ENCODE measurements around the gene KIDINS220. TPM values are rescaled to one million over a fixed set of nuclear protein-coding genes. Genes with fewer than 3 reads are reported as not detected.

The KIDINS220 gene
- total and polyA plus RNA-seq, 2 experiments from 2014 or later, result 12.8 to 38.2 TPM

- peaks cover 2% of the 10 kb centered on the region; the same call in 1 of the 3 replicates for H3K9me3 Mint-ChIP-seq
- H3K27ac ChIP-seq (ENCODE audit: low read depth), result no peak overlapping the region
- H3K36me3 Mint-ChIP-seq (ENCODE audit: low read depth), result peaks cover 22% of the 10 kb centered on the region
Measured at GRCh38 chr2:8685697-8686358, 151.6 kb downstream of the KIDINS220 start.

DNA sequence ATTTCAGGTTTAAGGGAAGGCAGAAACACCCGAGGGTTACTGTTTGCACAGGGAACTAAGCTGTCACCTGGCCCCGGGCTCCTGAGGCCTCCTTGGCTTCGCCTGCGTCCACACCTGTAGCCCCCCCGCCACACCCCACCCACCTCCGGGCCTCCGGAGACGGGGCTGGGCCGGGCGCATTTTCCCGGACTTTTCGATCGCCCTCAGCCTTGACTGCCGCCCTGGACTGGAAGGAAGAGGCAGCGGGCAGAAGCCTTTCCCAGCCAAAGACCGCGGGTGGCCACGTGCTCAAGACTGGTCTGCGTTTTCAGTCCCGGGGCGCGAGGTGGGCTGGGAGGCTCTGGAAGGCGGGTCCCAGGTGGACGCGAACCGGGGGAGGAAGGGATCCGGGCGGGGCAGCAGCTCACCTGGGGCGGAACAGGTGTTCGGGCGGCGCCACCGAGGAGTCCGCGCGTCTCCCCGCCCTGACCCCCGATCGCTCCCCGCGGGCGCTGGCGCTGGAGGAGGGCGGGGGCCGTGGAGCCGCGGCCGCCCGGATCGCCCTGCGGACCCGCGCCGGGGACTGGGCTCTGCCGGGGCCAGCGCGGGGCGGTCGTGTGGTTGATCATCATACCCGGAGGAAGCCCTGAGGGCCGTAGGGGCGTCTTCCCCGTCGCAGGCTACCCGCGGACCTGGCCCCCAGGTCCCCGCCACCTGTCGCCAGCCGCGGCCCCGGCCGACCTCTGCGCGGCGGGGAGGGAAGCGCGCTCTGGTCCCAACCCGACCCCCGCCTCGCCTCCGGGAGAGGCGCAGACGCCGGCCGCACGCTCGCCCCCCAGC, 152.3 kb downstream of the KIDINS220 start:
- Histone ChIP-seq H3K4me3 (peak overlapping the region; percentile 85), H3F3A (replicated peaks; ENCODE audit: low read depth) (no peaks in the 10 kb centered on the region; the same call in 1 of the 2 replicates), H3K36me3 (ENCODE audit: insufficient read depth) (no peaks in the 10 kb centered on the region), H3K4me2 (peak overlapping the region; percentile 99), H3K9me2 (ENCODE audit: insufficient read depth) (no peaks in the 10 kb centered on the region), H3K79me2 (replicated peaks; ENCODE audit: insufficient read depth) (peaks cover 23% of the 10 kb centered on the region), H4K20me1 (replicated peaks; ENCODE audit: insufficient read depth) (peaks cover 23% of the 10 kb centered on the region), H3K27ac (ENCODE audit: low read depth) (no peak overlapping the region), H3K4me1 (ENCODE audit: insufficient read depth) (peaks cover 30% of the 10 kb centered on the region), H2AFZ (0 out of 2 replicates have a peak overlapping the region, but pooled peaks have one; percentile 56), H3K27me3 (ENCODE audit: insufficient read depth) (peaks cover 38% of the 10 kb centered on the region)
- TF ChIP-seq EZH2 (IDR thresholded peaks at IDR 0.05; ENCODE audit: low read depth, unreplicated experiment), result no peak
- no peak for TF ChIP-seq EZH2phosphoT487 (IDR thresholded peaks at IDR 0.05; ENCODE audit: unreplicated experiment)
- no peak for TF ChIP-seq CTCF (conservative IDR thresholded peaks at IDR 0.05; ENCODE audit: low read depth in 2 of 2)
- TF ChIP-seq POLR2AphosphoS5 (IDR thresholded peaks at IDR 0.05; ENCODE audit: low read depth), result 0 out of 2 replicates have a peak, but pooled peaks have one; percentile 48
- TF ChIP-seq, protein P1, sequence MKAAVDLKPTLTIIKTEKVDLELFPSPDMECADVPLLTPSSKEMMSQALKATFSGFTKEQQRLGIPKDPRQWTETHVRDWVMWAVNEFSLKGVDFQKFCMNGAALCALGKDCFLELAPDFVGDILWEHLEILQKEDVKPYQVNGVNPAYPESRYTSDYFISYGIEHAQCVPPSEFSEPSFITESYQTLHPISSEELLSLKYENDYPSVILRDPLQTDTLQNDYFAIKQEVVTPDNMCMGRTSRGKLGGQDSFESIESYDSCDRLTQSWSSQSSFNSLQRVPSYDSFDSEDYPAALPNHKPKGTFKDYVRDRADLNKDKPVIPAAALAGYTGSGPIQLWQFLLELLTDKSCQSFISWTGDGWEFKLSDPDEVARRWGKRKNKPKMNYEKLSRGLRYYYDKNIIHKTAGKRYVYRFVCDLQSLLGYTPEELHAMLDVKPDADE (IDR thresholded peaks at IDR 0.05), result no peak
- no peak for TF ChIP-seq NANOG (IDR thresholded peaks at IDR 0.05; ENCODE audit: borderline replicate concordance)
- no peak for TF ChIP-seq ZNF331 (CRISPR knock-in tag; IDR thresholded peaks at IDR 0.05; ENCODE audit: low read depth)
- peaks cover 2% of the 10 kb centered on the region; the same call in 1 of the 3 replicates for H3K9me3 Mint-ChIP-seq
- H3K4me3 Mint-ChIP-seq, result peak overlapping the region; percentile 79
- ATAC-seq, result peak; percentile 21
- peaks cover 34% of the 10 kb centered on the region for H3K27me3 Mint-ChIP-seq (ENCODE audit: insufficient read depth, low read depth, poor library complexity)
- H3K27ac Mint-ChIP-seq, result no peak overlapping the region
- H3K4me1 Mint-ChIP-seq, result peaks cover 26% of the 10 kb centered on the region
- peak; percentile 72 for DNase-seq (ENCODE audit: low spot score)
- H3K36me3 Mint-ChIP-seq (ENCODE audit: low read depth), result peaks cover 22% of the 10 kb centered on the region

More at GRCh38 chr2:8685697-8686358, 151.6 kb downstream of the KIDINS220 start:
- Histone ChIP-seq H3K4me3 (peak overlapping the region; percentile 85), H3F3A (replicated peaks; ENCODE audit: low read depth) (no peaks in the 10 kb centered on the region; the same call in 1 of the 2 replicates), H3K9me2 (ENCODE audit: insufficient read depth) (no peaks in the 10 kb centered on the region), H2AFZ (no peak overlapping the region), H3K36me3 (ENCODE audit: insufficient read depth) (no peaks in the 10 kb centered on the region), H3K4me2 (peak overlapping the region; percentile 99), H3K27me3 (ENCODE audit: insufficient read depth) (peaks cover 31% of the 10 kb centered on the region), H3K4me1 (ENCODE audit: insufficient read depth) (peaks cover 23% of the 10 kb centered on the region), H3K79me2 (replicated peaks; ENCODE audit: insufficient read depth) (peaks cover 23% of the 10 kb centered on the region), H4K20me1 (replicated peaks; ENCODE audit: insufficient read depth) (peaks cover 23% of the 10 kb centered on the region)
- peaks cover 32% of the 10 kb centered on the region for H3K27me3 Mint-ChIP-seq (ENCODE audit: insufficient read depth, low read depth, poor library complexity)
- no peak overlapping the region for H3K27ac Mint-ChIP-seq
- ATAC-seq (peak; percentile 36), DNase-seq (ENCODE audit: low spot score) (peak; percentile 61)
- H3K4me3 Mint-ChIP-seq, result peak overlapping the region; percentile 52
- H3K4me1 Mint-ChIP-seq, result peaks cover 22% of the 10 kb centered on the region
- peak; percentile 68 to 88 for TF ChIP-seq CTCF (conservative IDR thresholded peaks at IDR 0.05; ENCODE audit: low read depth in 2 of 2)
- TF ChIP-seq EZH2 (IDR thresholded peaks at IDR 0.05; ENCODE audit: low read depth, unreplicated experiment), result no peak

Measured in GM23338 (cell line).